Measurements from ENCODE around the gene XBP1. TPM values are rescaled to one million over a fixed set of nuclear protein-coding genes. Genes with fewer than 3 reads are reported as not detected.

Gene XBP1
- total RNA-seq, 1 experiment from 2014 or later = 81.3 TPM

DNA sequence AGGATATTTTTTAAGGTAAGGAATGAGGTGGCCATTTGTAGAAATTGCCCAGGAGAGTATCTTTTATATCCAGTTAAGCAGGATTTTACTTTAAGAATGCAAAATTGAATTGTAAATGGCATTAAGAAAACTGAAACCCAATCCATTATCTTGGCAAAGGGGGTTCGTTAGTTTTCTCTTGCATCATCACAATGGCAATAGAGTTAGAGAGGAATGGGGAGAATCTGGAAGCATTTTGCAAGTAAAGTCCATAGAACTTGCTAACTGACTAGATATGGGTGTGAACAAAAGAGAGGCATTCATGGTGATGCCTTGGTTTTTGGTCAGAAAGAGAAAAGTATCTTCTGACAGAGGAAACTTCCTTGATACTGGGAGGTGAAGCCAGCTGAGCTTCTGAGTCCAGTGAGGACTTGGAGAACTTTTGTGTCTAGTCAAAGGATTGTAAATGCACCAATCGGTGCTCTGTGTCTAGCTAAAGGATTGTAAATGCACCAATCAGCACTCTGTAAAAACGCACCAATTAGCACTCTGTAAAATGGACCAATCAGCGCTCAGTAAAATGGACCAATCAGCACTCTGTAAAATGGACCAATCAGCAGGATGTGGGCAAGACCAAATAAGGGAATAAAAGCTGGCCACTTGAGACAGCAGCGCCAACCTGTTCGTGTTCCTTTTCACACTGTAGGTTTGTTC, 31.5 kb downstream of the XBP1 start:
- POLR2A ChIA-PET = no interaction called here
- CTCF ChIA-PET = no interaction called here
- Histone ChIP-seq H3K27ac (ENCODE audit: low read depth, low read length) (no peak overlapping the region), H3K9ac (ENCODE audit: low read length) (no peak overlapping the region), H3K4me2 (ENCODE audit: low read length) (no peak overlapping the region), H3K9me3 (ENCODE audit: control insufficient read depth in 1 of 2, insufficient read depth in 1 of 2, low read depth in 1 of 2, low read length in 2 of 2) (peaks cover 0 to 3% of the 10 kb centered on the region in 2 experiments; a peak in 1 of 4 replicates), H3K9me2 (ENCODE audit: insufficient read depth) (no peaks in the 10 kb centered on the region), H4K20me1 (ENCODE audit: insufficient read depth) (no peaks in the 10 kb centered on the region), H3K79me2 (ENCODE audit: insufficient read depth, low read length) (peaks cover 9% of the 10 kb centered on the region), H2AFZ (ENCODE audit: low read depth, low read length, poor library complexity, severe bottlenecking) (no peak overlapping the region), H3K4me1 (ENCODE audit: control insufficient read depth in 1 of 2, insufficient read depth in 2 of 2, low read length in 2 of 2) (peaks cover 0 to 9% of the 10 kb centered on the region in 2 experiments; a peak in 3 of 4 replicates), H3K36me3 (ENCODE audit: control insufficient read depth in 1 of 2, insufficient read depth in 2 of 2, low read length in 2 of 2) (no peaks in the 10 kb centered on the region), H3K4me3 (replicated peaks in 1 of 2; ENCODE audit: low read depth in 1 of 2, low read length in 2 of 2) (no peak overlapping the region), H3K27me3 (ENCODE audit: insufficient read depth, low read length) (no peaks in the 10 kb centered on the region)
- TF ChIP-seq POLR2AphosphoS5 (IDR thresholded peaks at IDR 0.05; ENCODE audit: low read depth, low read length) = no peak
- TF ChIP-seq SRF (IDR thresholded peaks at IDR 0.05; ENCODE audit: low read depth) = 0 out of 2 replicates have a peak, but pooled peaks have one; percentile 41
- no peak for TF ChIP-seq REST (IDR thresholded peaks at IDR 0.05; ENCODE audit: low read depth)
- TF ChIP-seq CEBPB (IDR thresholded peaks at IDR 0.05; ENCODE audit: low read depth) = no peak
- ATAC-seq (no peak), DNase-seq (ENCODE audit: low read depth, low spot score) (no peak)
- BruUV-seq (replicated peaks) = no TSS peak
- intact Hi-C loops (cut with micrococcal nuclease) = no loop called here
- RAD21 ChIA-PET (ENCODE audit: low non-redundant PET in 1 of 2, low total read pairs in 2 of 2, uncharacterized antibody in 2 of 2, unreplicated experiment in 2 of 2) = interaction anchor here in 1 of 2 experiments (0.8 kb wide), 1 partner anchor 34 kb away, joined by 5 read pairs; no protein-coding TSS in a partner anchor

- no peaks in the 10 kb centered on the region for H3K79me2 ChIP-seq (ENCODE audit: insufficient read depth, low read length)
- ChIA-PET CTCF (no interaction called here), POLR2A (no interaction called here), RAD21 (ENCODE audit: low non-redundant PET in 1 of 2, low total read pairs in 2 of 2, uncharacterized antibody in 2 of 2, unreplicated experiment in 2 of 2) (no interaction called here)
- H3K4me3 ChIP-seq (replicated peaks in 1 of 2; ENCODE audit: low read depth in 1 of 2, low read length in 2 of 2) = no peak overlapping the region
- intact Hi-C loops (cut with micrococcal nuclease) = no loop called here
- DNase-seq (ENCODE audit: low read depth, low spot score) = no peak
- no peaks in the 10 kb centered on the region for H3K9me2 ChIP-seq (ENCODE audit: insufficient read depth)
- H2AFZ ChIP-seq (ENCODE audit: low read depth, low read length, poor library complexity, severe bottlenecking) = no peak overlapping the region
- no peak for ATAC-seq
- H3K4me1 ChIP-seq (ENCODE audit: control insufficient read depth in 1 of 2, insufficient read depth in 2 of 2, low read length in 2 of 2) = no peaks in the 10 kb centered on the region
- H3K27ac ChIP-seq (ENCODE audit: low read depth, low read length) = no peak overlapping the region
- H3K27me3 ChIP-seq (ENCODE audit: insufficient read depth, low read length) = no peaks in the 10 kb centered on the region
- peaks cover 0 to 3% of the 10 kb centered on the region in 2 experiments; a peak in 1 of 4 replicates for H3K9me3 ChIP-seq (ENCODE audit: control insufficient read depth in 1 of 2, insufficient read depth in 1 of 2, low read depth in 1 of 2, low read length in 2 of 2)
- no TSS peak for BruUV-seq (replicated peaks)
- no peak overlapping the region for H3K4me2 ChIP-seq (ENCODE audit: low read length)
- no peaks in the 10 kb centered on the region for H4K20me1 ChIP-seq (ENCODE audit: insufficient read depth)
- no peak overlapping the region for H3K9ac ChIP-seq (ENCODE audit: low read length)
- H3K36me3 ChIP-seq (ENCODE audit: control insufficient read depth in 1 of 2, insufficient read depth in 2 of 2, low read length in 2 of 2) = no peaks in the 10 kb centered on the region
- TF ChIP-seq SP1 (IDR thresholded peaks at IDR 0.05; ENCODE audit: low read depth) = no peak
- TF ChIP-seq POLR2A (IDR thresholded peaks at IDR 0.05; ENCODE audit: borderline replicate concordance, extremely low read depth, insufficient read depth, insufficient read length) = no peak
- no peak for TF ChIP-seq EGR1 (IDR thresholded peaks at IDR 0.05; ENCODE audit: low read depth)
- TF ChIP-seq CEBPB (IDR thresholded peaks at IDR 0.05; ENCODE audit: low read depth) = no peak
- TF ChIP-seq YY1 (IDR thresholded peaks at IDR 0.05; ENCODE audit: extremely low read depth, insufficient replicate concordance, low read depth, low read length) = no peak
- no peak for TF ChIP-seq REST (IDR thresholded peaks at IDR 0.05; ENCODE audit: low read depth)
- TF ChIP-seq, protein P1, sequence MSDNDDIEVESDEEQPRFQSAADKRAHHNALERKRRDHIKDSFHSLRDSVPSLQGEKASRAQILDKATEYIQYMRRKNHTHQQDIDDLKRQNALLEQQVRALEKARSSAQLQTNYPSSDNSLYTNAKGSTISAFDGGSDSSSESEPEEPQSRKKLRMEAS (IDR thresholded peaks at IDR 0.05) = no peak
These were observed 33.7 kb downstream of the XBP1 start for GRCh38 chr22:28766628-28767027.
